MM.1S (cell line): ENCODE measurements around the gene ST8SIA3.

Experiments
- EZH2 ChIP-seq: fragments of 300-600 bp; sonication (generic); optimal IDR thresholded peaks from 2 replicates; pipeline ENCODE3; 2017; ENCODE audit warnings: low read depth, mild to moderate bottlenecking, antibody characterized with exemption, low read length, mixed read lengths
- EZH2phosphoT487 ChIP-seq: fragments of 300-600 bp; sonication (generic); IDR thresholded peaks from 2 replicates; pipeline ENCODE4 v1.6.1; 2018; ENCODE audit warnings: antibody characterized with exemption, low read length
- TF ChIP-seq, protein P1 (sequence below): fragments of 300-600 bp; sonication (generic); IDR thresholded peaks from 2 replicates; pipeline ENCODE4 v1.5.1; 2016; ENCODE audit warnings: antibody characterized with exemption, low read length, mixed read lengths

DNA sequence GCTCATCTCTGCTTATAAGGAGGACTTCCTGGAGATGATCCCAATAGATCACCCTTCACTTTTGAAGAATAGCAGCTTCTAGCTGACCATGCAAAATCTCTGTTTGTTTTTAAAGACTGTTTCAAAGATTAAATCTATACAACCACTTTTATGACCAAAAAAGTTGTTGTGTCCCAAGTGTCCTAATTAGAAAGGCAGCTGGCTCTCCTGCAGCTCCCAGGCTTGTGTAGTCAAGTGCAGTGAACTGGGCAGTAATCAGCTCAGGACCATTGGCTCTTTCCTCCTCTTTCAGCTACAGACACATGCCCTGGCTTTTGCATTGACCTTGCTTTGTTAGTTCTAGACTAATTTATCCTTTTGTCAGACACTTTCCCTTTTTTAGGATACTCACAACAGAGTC is 10.4 kb downstream of the ST8SIA3 start:
- TF ChIP-seq, protein P1, sequence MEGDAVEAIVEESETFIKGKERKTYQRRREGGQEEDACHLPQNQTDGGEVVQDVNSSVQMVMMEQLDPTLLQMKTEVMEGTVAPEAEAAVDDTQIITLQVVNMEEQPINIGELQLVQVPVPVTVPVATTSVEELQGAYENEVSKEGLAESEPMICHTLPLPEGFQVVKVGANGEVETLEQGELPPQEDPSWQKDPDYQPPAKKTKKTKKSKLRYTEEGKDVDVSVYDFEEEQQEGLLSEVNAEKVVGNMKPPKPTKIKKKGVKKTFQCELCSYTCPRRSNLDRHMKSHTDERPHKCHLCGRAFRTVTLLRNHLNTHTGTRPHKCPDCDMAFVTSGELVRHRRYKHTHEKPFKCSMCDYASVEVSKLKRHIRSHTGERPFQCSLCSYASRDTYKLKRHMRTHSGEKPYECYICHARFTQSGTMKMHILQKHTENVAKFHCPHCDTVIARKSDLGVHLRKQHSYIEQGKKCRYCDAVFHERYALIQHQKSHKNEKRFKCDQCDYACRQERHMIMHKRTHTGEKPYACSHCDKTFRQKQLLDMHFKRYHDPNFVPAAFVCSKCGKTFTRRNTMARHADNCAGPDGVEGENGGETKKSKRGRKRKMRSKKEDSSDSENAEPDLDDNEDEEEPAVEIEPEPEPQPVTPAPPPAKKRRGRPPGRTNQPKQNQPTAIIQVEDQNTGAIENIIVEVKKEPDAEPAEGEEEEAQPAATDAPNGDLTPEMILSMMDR: no peak
- no peak for TF ChIP-seq EZH2phosphoT487
- no peak for TF ChIP-seq EZH2
